Hepatic stellate cell (primary cell): ENCODE results near the gene WNK1.

Experiments used
- DNase-seq: peaks from one replicate; pipeline ENCODE4 v3.0.0; 2011; ENCODE audit warnings: low spot score

WNK1 gene

DNA sequence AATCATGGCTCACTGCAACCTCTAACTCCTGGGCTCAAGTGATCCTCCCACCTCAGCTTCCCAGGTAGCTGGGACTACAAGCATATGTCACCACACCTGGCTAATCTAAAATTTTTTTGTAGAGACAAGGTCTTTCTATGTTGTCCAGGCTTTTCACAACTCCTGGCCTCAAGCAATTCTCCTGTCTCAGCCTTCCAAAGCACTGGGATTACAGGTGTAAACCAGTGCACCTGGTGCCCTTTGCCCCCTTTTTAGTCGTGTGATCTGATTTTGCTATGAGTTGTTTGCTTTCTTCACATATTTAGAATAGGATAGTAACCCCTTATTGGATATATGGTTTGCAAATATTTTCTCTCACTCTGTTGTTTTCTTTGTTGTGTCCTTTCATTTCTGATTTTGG lies 198.8 kb downstream of the WNK1 start:
- no peak for DNase-seq

DNA sequence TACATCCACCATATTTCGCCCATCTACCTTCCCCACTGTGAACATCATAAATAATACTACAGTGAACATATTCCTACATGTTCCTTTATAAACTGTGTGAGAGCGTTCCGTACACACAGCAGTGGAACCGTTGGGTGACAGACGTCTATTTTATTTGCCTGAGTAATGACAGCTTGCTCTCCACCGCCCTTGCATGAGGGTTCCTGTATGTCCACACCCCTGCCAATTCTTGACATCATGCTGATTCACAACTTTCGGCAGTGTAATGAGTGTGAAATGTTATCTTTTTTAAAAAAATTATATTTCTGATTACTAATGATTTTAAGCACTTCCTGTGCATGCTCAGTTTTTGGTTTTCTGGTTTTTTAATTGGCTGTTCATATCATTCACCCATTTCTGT lies 201.4 kb downstream of the WNK1 start:
- peak; percentile 15 for DNase-seq

GRCh38 chr12:954741-955140 lies 202.4 kb downstream of the WNK1 start:
- DNase-seq, result no peak

DNA sequence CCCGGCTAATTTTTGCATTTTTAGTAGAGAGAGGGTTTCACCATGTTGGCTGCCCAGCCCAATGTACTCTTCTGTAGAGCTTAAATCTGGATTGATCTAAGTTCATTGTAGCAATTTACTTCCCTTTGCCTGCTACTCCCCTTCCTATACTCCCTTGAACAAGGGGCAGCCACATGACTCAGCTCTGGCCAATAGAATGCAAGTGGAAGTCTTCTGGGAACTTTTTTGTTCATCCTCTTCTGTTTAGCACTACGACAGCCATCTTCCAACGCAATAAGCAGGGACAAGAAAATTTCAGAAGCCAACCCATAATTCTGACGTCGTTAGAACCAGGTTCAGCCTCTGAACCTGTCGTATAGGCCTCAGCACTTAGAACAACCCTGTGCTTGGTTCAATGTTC lies 203.6 kb downstream of the WNK1 start:
- no peak for DNase-seq

DNA sequence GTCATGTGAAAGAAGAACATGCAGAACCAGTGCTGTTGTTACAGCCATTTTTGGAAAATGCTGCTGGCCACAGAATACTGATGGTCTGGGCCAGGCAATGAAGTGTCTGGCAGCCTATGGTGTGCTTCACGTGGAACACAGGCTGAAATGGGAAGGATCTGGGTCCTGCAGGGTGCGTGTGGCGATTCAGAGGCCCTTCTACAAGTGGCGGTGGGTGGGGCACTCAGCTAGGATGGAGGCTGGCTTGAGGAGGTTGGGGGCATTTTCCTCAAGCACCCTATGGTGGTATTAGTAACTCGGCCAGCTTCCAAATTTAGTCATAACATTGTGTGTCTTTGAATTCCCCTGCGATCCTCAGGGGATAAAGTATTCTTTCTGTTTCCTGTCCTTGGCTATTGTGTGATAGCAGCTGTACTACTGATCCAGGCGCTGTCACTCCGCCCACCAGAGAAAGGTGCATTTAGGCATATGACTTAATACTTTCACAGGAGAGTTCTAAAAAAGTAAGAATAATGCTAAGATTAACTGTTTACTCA lies 206.3 kb downstream of the WNK1 start:
- DNase-seq, result no peak
